ENCODE data around the gene RIC1.
"Not testable (repeated sequence)": the region's sequence is repeated elsewhere in the genome, so short reads cannot be mapped to it uniquely, and the experiment has no call there.

The RIC1 gene

DNA sequence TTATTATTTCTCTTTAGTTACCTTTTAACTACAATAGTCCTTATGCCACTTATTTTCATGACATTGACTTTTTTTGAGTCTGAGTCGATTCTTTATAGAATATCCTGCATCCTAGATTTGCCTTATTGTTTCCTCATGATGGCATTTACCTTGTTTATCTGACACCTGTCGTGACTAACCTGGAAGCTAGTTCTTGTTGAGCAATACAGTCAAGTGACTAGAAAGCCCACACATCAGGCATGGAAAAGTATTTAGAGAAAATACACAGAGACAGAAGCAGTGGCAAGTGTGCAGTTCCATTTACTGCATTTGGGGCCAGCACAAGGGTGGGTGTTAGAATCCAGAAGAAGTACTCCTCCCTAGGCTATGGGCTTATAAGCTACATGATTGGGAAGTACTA lies 106.2 kb downstream of the RIC1 start:
- no peak for DNase-seq

DNA sequence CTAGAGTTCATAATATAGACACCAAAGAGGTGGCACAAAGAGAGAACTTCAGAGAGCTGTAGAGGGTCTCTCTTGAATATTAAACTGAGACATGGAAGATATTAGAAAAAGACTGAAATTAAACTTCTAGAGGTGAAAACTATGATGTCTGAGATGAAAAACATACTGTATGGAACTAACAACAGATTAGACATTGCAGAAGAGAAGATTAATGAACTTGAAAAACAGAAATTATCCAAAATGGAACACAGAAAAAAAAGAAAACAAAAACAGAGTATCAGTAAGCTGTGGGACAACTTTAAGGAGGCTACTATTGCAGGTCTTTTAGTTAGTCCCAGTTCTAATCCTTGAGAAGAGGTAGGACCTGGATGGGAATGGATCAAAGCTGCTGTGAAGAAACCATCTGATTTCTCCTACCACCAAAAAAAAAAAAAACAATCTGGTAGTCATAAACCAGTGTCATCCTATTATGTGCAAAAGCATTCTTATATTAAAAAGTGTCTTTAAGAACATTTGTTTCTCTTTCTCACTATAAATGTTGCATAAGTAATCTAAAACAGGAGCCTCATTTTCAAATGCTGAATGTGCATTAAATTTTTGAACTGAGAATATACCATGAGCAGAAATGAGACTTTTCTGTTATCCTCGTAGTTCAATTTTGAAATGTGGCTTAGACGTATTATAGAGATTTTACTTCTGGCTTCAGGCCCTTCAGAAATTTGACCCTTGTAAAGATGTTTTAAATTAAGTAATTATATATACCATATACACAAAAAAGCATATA lies 107.8 kb downstream of the RIC1 start:
- DNase-seq = no peak

DNA sequence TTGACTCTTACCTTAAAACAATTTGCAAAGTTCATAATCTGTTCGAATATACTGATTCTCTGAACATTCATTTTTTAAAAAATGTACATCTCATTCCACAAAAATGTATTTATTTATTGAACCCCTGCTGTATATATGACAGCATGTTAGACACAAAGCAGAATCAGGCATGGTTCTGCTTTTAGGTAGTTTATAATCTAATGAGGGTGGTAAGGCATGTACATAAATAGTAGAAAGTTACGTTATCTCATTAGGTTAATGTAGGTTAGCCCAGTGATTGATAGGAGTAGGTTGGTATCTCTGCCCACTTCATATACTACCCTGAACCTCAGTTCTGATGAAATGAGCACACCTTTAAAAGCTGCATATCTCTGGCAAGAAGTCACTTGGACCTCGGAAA lies 114.2 kb downstream of the RIC1 start:
- DNase-seq = no peak

DNA sequence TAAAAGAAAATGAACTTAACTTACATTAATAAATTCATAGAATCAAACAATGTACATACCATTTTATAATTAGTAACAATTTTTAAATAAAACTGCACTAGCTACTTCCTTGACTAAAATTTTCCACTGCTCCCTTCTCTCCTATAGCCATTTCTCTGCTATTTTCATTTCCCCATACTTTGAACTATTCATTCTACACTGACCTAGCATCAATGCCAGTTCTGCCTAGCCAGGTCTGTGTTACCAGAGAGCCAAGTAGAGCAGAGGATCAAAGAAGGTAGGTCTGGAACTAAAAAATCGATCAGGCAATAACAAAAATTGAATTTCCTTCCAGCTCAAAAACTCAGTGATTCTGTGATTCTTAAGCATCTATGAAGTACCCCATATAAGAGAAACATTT lies 119.5 kb downstream of the RIC1 start:
- DNase-seq = no peak

DNA sequence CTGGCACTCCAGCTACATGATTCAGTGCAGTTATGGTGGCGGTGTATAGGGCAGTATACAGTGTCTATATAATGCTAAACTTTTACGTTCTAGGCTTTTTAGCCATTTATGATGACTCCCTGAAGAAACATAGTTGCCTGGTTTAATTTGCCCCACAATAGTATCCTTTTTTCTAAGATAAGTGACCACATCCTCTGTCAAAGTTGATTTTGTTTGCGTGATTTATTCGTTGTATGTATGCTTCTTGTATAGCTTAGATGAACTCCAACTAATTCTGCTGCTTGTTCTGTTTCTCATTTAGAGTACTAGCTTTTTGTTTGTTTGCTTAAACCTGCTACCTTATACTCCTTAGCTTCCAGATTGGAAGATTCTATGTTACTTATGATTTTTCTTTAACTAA lies 120.4 kb downstream of the RIC1 start:
- DNase-seq = no peak

DNA sequence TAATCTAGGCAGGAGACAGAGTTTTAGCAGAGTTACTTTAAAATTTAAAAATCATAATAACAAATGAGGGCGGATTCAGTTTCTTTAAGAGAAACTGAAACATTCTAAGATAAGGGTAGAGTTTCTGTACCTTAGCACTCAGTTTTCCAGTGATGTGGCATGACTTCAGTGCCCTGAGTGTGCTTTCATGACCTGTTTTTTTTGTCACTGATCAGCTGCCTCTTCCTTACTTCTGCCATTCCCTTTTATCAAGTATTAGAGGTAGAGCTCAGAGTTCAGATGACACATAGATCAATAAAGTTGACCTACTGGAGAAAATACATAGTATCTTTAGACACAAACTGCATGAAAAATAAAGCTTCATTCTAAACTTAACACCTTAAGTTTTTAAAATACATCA lies 121.7 kb downstream of the RIC1 start:
- DNase-seq = no peak

DNA sequence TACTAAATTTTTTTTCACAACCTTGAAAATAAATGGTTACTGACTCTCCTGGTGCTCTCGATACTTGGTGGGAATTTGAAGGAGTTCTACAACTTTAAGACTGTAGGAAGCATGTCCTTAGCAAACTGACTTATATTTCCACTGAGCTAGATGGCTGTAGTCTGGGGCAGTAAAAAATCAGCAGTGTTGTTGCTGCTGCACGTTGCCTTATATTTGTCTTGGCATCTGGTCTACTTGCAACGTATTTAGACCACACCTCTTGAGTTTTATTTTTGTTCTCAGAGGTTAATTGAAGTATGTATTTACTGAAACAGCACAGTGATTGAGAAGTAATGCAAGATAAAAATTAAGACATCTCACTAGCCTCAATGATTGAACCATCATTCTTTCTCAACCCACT lies 127.7 kb downstream of the RIC1 start:
- no peak for DNase-seq

DNA sequence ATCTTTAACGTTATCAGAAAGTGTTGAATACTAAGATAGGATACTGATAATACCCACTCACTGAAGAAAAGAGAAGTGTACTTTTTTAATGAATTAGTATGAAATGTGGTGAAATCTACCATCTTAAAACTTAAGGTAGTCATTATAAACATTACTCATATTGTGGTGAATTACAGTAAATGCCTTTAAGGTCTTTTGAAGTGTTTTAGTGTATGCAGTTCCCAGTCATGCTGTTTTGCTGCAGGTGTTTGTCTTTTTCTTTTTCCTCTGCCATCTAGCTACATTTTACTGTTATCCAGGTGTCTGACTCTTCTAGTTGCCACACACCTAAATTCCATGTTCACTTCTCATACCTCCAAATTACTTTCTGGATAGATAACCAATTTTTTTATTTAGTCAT lies 131.4 kb downstream of the RIC1 start:
- DNase-seq = no peak

DNA sequence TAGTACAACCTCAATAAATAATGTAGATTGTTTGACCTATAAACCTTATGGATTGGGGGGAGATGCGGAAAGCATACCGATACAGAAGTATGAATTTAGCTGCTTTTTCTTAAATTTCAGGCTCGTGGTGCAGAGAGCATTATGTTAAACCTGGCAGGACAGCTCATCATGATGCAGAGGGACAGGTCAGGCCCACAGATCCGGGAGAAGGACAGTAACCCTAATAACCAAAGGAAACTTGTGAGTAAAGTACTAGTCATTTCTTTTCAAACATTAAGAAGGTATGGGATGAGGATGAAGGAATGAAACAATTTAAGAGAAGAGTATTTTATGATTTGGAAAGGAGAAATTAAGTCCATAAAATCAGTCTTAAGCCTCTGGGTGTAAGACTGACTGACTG lies 133.5 kb downstream of the RIC1 start:
- no peak for DNase-seq

DNA sequence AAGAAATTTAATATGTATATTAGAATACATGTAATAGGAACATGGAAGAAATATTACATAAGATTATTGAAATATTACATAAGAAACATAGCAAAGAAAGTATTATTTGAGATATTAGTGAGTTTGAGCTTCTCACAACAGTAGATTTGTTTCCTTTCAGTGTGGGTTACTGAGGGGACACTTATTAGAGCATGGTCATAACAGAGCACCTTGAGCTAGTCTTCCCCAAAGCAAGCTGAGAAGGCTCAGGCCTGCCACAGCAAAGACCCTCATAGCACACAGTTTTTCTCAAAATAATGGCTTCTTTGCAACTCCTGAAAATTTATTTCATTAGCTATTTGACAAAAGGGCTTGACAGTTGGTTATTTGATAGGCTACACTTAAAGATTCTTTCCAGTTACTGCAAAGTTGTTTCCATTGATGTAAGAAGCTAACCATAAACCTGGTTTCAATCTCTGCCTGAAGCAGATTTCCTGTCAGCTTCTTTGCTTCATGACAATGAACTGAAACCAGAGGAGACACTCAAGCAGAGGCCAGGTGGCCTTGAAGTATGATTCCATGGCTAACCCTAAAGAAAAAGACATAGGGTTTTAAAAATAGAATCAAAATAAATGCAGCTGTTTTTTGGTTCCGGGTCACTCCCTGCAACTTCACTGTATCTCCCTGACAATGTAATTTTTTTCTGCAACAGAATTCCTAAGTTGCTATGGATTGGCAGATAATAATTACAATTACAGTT lies 135.4 kb downstream of the RIC1 start:
- DNase-seq = no peak

DNA sequence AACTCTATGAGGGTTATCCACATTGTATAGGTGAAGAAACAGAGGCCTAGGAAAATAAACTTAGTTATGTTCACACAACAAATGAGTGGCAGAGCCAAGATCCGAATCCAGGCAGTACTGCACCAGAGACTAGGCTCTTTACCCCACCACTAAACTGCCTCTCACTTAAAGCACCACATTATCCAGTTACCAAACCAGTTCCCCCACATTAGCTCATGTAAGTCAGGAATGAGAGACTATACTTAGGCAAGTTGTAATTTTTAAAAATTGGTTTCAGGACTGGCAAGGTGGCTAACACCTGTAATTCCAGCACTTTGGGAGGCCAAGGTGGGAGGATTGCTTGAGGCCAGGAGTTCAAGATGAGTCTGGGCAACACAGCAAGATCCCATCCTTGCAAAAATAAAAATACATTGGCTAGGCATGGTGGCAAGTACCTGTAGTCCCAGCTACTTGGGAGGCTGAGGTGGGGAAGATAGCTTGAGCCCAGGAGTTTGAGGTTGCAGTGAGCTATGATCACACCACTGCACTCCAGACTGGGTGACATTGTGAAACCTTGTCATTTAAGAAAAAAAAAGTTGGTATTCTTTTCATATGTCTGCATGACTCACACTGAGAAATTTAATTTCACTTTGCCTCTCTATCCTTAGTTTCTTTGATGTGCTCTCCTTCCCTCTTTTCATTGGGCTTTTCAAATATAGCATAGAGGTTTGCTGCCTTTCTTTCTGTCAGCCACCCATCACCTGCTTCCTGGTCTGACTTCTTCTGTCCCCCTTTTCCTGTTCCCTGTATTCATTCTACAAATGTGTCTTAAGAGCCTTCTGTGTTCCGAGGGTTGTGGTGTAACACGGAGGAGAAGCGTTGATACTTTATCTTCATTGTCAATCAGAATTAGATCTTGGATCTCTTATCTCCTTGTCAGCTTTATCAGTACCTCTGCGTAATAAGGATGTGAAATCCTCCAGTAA lies 139.3 kb downstream of the RIC1 start:
- peak; percentile 29 for DNase-seq

DNA sequence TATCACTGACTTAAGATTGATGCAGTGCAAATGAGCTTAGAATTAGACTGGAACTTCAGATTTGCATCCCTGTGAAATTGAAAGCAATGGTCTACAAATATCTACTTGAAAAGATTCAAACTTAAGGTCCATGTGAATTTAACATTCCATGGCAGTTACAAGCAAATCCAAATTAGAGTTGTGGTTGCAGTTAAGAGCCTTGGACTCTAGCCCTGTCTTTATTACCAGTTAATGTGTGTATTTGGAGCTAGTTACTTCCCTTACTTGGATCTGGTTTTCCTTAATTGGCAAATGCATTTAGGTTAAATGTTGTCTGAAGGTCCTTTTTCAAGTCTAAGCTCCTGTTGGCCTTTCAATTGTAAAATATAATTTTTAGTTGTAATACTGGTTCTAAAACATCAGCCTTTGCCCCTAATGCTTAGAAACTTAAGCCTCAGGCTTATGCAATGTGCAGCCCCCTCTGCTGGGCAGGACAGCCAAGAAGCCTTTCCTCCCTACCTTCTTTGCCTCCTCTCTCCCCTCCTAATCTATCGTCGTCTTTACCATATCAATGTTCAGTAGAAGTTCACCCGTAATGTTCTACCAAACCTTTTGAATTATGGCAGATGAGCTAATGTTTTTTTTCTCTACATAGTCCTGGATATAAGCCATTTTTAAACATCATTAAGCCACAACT lies 144.6 kb downstream of the RIC1 start:
- DNase-seq = no peak

DNA sequence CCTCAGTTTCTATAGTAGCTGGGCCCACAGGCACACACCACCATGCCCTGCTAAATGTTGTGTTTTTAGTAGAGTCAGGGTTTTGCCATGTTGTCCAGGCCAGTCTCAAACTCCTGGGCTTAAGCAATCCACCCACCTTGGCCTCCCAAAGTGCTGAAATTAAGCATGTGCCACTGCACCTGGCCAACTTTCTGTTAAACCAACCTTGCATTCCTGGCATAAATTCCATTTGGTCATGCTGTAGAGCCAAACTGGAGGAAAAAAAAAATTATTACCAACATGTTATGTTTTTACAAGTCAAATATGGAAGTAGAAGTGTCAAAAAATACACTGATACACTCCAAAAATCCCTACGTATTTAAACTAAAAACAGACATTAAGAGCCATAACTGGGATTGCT lies 149.9 kb downstream of the RIC1 start:
- no peak for DNase-seq

DNA sequence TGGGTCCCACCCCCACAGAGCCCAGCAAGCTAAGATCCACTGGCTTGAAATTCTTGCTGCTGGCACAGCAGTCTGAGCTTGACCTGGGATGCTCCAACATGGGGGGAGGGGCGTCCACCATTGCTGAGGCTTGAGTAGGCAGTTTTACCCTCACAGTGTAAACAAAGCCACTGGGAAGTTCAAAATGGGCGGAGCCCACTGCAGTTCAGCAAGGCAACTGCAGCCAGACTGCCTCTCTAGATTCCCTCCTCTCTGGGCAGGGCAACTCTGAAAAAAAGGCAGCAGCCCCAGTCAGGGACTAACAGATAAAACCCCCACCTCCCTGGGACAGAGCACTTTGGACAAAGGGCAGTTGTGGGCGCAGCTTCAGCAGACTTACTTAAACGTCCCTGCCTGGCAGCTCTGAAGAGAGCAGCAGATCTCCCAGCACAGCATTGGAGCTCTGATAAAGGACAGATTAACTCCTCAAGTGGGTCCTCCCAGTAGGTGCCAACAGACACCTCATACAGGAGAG lies 150.9 kb downstream of the RIC1 start:
- not testable (repeated sequence) for DNase-seq

DNA sequence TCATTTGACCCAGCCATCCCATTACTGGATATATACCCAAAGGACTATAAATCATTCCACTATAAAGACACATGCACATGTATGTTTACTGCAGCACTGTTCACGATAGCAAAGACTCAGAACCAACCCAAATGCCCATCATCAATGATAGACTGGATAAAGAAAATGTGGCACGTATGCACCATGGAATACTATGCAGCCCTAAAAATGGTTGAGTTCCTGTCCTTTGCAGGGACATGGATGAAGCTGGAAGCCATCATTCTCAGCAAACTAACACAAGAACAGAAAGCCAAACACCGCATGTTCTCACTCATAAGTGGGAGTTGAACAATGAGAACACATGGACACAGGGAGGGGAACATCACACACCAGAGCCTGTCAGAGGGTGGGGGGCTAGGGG lies 154.5 kb downstream of the RIC1 start:
- not testable (repeated sequence) for DNase-seq

DNA sequence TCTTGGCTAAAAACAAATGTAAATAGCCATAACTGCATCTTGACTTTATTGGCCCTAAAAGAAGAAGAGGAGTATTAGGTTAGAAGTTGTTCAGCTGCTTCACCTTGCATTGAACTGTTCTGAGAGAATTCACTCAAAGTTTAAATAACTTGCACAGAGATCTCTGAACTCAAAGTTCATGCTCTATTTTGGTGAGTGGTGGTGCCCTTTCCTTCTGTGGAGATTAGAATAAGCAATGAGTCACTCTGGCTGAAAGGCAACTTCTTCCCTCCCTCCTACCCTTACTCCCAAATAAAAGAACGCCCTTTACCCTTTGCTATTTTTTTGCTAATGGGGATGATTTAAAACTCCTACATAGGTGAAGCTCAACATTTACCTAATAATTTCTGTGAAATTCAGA lies 155.1 kb downstream of the RIC1 start:
- no peak for DNase-seq

DNA sequence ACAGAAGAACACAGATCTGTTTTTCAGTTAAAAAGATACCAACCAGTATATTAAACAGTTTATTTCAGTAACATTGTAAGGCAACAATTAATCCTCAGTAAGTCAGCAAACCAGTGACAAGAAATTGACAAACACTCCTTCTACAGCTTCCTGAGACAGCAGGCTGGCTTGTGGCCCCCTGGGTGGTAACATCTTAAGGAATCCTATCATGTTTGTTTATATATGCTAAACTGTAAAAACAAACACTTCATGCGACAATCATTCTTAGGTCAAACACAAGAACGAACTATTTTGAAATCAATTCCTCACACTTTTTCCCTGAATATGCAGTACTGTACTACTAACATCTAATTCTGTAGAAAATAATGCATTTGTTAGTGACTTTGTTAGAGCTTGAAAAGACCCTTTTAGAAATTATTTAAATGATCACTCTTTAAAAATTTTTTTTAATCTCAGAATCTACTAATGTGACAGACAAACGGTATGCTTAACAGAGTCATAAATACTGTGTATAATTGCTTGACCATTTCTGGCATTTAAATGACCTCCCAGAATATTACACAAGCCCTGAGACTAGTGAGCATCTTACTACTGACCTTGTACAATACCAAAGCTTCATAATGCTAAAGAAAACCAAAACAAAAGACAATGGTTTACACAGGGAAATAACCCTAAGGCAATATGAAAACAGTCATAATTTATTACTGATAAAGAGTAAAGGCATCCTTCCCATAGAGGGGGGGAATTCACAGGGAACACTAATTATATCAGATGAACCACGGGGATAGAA lies 155.8 kb downstream of the RIC1 start:
- no peak for DNase-seq

DNA sequence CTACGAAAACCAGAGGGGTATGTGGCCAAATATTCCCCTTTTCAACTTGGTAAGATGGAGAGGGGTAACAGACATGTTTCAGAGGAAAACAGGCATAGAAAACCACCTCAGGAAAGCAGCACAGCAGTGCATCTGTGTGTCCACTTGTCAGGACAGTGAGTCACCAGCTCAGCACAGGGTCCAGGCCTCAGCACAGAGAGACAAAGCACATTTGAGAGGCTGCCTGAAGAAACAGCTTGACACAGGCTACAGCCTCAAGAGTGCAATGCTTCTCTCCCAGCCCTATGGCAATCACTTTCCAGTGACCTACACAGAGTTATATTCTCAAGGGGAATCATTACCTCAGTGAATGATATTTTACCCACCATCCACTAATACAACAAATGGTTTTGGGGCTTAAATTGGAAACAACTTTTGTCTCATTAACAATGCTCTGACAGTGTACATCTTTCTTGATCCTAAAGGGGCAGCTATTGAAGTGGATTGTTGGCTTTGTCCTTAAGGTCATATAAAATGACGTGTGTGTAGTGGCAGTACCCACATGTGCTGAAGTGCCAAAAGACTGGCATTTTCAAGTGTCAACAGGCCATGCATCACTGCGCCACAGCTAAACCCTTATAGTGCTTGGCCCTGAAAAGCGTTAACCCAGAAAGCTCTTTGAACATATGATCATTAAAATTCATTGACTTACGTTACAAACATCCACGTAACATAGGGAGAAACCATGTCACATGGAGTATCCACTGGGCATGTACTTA lies 157.6 kb downstream of the RIC1 start:
- no peak for DNase-seq

DNA sequence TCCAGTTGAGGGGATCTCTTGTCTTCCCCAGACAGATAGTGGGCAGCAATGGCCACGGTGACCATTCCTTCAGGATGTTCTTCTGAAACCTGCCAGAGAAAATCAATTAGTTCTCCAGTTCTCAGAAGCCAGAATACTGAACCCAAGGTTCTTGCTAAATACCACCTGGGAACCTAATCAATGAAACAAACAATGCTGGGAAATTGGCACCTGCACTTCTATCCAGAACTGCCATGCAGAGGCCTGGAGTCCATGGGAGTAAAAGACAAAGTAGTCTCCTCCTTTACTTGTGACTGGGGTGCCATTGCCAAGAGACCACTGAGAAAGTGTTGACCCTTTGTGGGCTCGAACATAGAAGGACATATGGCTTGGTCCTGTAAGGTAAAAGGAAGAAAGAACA lies 158.3 kb downstream of the RIC1 start:
- DNase-seq = no peak

DNA sequence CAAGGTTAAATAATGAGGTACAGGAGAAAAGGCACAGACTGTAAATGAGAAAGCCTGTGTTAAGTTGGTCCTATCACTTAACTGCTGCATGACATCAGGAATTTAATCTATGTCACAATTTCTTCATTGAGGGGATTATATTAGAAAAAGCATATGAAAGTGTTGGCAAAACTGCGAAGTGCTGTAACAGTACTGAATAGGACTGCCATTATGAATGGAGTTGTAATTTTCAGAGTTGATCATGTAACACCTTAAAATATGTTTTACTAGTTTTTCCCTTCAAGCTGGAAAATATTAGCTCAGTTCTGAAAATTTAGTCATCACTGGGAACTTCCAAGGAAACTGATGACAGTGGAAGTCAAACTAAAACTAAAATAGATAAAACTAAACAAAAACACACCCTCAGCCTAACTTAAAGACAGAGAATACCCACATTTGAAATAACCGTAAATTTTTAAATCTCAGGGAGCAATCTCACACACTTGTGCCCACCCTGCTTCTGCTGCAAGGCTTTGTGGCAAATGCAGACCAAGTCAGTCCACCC lies 158.9 kb downstream of the RIC1 start:
- no peak for DNase-seq

DNA sequence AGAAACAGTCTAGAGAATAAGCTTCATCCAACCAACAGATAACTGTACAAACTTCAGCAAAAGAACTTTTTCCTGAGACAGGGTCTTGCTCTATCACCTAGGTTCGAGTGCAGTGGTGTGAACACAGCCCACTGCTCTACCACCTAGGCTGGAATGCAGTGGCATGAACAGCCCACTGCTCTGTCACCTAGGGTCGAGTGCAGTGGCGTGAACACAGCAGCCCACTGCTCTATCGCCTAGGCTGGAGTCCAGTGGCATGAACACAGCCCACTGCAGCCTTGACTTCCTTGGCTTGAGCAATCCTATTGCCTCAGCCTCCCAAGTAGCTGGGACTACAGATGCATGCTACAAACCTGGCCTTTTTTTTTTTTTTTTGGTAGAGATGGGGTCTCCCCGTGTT lies 160.6 kb downstream of the RIC1 start:
- DNase-seq = no peak

Data from stimulated activated CD4-positive, alpha-beta T cell treated with anti-CD3 and anti-CD28 coated beads, Interleukin-1b, Interleukin-23, amount 100 ng/mL, for 48 hours (primary cell).